ENCODE results near the gene FLRT3.

FLRT3 gene

GRCh38 chr20:14319704-14320103, 17.7 kb downstream of the FLRT3 start:
- no peak for TF ChIP-seq CTCF (conservative IDR thresholded peaks at IDR 0.05)
- H3K27ac ChIP-seq = no peak overlapping the region

GRCh38 chr20:14313341-14314020, 23.9 kb downstream of the FLRT3 start:
- TF ChIP-seq CTCF (conservative IDR thresholded peaks at IDR 0.05) = no peak
- H3K27ac ChIP-seq = no peak overlapping the region

DNA sequence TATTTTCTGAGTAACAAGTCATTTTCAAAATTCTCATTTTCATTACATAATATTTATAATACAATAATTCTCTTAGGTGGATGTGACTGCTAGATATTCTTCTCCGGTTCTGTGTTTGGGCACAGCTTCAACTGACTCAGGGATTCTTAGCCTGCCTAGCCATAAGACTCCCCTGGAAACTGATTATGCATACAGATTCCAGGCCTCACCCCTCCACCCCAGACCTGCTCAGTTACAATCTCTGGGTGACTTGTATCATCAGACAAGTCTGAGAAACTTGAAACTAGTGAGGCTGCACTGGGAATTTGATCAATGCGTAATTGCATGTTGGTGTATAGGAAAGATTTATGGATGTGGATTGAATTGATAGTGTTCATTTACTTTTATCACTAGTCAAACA, 25.4 kb downstream of the FLRT3 start:
- no peak overlapping the region for H3K27ac ChIP-seq
- TF ChIP-seq CTCF (conservative IDR thresholded peaks at IDR 0.05) = no peak

- H3K27ac ChIP-seq = no peak overlapping the region
- no peak for TF ChIP-seq CTCF (conservative IDR thresholded peaks at IDR 0.05)
Observed at GRCh38 chr20:14310977-14311627, 26.3 kb downstream of the FLRT3 start.

GRCh38 chr20:14307956-14308355, 29.5 kb downstream of the FLRT3 start:
- TF ChIP-seq CTCF (conservative IDR thresholded peaks at IDR 0.05) = no peak
- peak overlapping the region; percentile 13; the same call in 1 of the 2 replicates for H3K27ac ChIP-seq

DNA sequence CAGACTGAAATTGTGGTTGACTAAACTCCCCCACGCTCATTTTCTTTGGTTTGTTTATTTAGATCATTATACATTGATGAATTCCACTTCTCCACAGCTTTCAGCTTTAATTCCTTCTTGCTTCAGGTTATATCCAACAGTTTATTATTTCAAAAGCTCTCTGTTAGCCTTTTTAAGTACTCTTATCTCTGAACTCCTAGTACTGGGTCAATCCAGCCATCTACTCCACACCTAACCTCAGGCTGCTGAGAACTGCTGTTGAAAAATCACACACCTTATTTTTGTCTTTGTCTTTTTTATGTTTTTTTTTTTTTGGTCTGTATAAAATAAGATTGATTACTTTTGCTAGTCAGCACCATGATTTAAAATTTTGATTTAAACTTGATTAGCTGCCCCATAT, 32.9 kb downstream of the FLRT3 start:
- TF ChIP-seq CTCF (conservative IDR thresholded peaks at IDR 0.05) = no peak
- no peak overlapping the region for H3K27ac ChIP-seq

GRCh38 chr20:14303651-14304050, 33.8 kb downstream of the FLRT3 start:
- no peak for TF ChIP-seq CTCF (conservative IDR thresholded peaks at IDR 0.05)

More at GRCh38 chr20:14303651-14304050, 33.8 kb downstream of the FLRT3 start:
- no peak overlapping the region for H3K27ac ChIP-seq
